HS-27A (cell line): ENCODE measurements around the gene CTNNAL1.
A peak's percentile ranks its signal among the peaks of the same experiment; 100 is the strongest.

ENCODE experiments used
- DNase-seq: peaks from one replicate; pipeline ENCODE4 v3.0.0-alpha.2; 2012; ENCODE audit warnings: low read depth, missing footprints

Gene CTNNAL1

DNA sequence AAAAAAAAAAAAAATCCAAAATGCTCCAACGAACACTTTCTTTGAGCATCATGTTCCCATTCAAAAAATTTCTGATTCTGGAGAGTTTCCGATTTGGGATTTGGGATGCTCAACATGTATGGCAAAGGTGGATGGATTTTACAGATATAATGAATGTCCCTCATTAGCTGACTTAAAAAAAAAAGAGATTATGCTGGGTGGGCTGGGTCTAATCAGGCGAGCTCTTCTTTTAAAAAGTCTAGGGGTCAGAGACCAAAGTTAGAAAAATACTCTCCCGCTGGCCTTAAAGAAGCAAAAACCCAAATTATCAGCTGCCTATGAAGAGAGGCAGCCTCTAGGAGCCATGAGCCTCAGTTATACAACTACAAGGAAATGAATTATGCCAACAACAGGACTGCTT lies 15.2 kb upstream of the CTNNAL1 start:
- DNase-seq: no peak

DNA sequence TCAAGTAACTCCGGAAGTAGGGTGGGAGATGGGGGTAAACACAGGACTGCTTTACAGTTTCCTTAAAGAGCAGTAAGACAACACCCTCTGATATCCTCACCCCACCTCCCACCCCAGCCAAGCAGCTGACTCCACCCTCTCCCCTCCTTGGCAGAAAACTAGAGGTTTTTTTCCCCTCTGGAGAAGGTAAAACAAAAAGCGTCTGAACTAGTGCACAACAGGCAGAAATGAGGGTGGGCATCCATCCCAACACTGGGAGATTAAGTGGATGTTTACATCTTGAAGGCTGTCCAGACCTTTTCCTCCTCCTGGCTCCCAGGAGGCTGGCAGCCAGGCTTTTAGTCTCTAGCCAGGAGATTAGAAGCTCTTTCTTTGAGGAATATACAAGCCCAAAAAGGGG lies 13.9 kb upstream of the CTNNAL1 start:
- no peak for DNase-seq

DNA sequence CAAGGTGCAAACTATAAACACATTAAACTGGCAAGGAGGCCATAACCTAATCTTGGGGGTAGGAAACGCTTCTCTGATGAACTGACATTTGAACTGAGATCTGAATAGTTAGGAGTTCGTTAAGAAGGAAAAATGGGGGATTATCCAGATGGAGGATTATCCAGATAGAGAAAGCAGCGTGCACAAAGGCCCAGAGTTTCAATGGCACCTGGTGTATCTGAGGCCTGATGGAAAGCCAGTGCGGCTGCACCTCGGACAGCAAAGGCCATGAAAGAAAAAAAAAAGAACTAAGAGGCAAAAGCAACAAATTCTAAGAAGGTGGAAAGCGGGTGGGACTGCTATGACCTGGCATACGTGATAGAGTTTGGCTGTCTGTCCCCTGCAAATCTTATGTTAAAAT lies 13.0 kb upstream of the CTNNAL1 start:
- DNase-seq: no peak

DNA sequence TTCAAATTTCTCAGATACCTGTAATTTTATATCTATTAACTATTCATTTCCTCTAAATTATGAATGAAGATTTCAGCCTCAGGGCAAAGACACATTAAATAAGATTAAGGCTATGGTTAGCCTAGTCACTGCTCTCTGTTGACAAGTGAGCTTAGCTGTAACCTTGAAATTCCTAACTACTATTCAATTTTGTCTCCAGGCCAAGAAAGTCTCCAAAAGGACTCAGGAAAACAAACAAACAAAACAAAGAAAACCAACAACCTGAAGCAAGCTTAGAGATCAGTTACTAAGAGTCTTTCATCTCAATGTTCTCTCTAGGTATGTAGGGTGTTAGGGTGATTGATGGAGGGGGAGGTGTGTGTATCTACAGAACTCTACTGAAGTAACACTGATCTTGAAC lies 9.6 kb upstream of the CTNNAL1 start:
- DNase-seq: no peak

DNA sequence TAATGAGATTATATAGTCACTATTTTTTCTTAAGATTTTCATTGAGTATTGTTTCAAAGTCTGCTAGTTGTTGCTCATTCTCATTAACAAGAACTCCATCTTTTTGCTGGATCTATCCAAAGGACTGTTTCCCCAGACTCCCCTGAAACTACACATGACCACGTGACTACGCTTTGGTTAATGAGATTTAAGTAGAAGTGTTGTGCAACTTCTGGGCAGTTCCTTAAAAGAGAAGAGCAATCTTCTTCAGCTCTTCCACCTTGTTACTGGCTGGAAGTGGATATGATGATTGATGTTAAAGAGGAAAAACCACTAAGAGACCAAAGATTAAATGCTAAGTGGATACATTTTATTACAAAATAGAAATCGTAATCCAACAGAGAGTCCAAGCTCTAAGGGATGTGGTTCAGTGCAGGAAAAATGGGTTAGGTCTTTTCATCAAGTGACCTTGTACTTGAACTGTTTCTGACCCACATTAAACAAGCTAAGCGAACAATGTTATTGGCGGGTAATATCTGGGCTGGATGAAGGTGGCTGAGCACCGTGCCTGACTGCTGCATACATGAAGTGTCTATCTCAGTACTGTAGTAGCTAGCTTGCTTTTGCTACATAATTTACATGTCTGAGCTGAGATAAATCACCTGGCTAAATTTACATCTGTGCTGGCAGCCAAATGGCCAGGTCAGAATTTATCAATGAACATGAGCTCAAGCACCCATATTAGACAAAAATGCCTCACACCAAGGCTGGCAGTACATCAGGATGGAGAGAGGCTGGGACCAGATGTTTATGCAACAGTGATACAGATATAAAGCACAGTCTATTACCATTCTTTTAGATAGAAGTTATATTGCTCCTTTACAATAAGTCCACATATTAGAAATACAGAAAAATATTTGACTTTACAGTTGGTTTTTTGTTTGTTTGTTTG lies 7.5 kb upstream of the CTNNAL1 start:
- DNase-seq: no peak

DNA sequence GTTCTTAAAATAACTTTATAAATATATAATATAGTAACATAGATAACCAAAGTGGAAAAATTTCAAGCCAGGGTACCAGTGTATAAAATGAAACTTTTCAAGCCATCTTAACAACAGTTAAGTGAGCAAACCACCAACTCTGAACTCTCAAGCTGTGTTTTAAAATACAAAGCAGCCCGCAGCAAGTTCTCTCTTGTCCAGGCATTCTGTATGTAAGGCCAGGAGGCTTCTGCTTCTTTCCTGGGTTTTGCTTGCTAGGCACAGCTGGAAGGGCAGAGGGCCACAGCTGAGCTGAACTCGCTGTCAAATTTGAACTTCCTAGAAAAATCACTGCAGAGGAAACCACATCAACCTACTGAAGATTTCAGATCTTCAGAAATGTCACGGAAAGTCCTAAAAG lies 6.8 kb upstream of the CTNNAL1 start:
- DNase-seq: no peak

DNA sequence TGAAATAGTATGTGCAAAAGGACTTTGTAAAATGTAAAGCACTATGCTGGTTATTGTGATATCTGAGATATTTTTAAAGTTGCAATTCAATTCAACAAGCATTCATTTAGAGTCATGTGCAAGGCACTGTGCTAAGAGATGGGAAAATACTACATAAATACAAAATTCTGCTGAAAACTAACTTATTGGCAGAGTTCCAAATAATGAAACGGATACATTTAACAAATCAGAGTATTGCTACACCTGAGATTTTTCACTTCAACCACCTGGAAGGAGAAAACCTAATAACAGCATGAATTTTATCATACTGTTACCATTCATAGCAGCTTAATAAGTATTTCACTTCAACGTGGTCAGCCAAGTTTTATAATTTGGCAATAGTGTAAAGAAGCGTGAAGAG lies 6.1 kb upstream of the CTNNAL1 start:
- no peak for DNase-seq

DNA sequence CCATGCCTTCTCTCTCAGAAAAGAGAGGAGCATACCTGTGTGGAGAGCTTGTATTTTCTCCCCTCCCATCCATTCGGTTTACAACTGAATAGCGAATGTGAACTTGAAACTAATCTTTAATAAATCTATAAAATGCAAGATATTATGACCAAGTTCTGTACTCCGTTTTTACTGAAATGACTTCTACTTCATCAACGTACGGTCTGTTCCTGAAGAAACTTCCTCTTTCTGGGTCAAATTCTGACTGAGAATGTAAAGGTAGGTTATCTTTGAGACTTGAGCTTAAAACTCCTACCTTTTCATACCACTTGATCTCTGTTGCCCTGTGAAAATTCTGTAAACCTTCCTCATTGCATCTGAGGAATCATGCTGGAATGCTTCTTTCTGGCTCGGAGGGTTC lies 4.2 kb upstream of the CTNNAL1 start:
- DNase-seq: no peak

DNA sequence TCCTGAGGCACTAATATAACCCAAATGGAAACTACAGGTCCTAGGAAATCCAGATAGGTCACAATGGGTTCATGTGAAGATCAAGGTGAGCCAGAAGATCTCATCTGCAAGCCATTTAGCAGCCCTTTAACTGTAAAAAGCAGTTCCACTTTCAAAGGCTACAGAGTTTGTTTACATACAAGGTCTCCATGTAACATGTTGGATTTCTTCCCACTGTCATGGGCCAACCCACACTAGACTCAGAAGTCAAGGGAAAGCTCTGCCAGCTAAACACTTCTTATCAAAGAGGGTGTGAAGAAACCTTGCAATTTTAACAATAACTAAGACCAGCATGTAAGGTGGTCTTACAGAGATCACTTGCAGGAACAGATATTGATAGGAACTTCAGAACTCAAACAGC lies 3.8 kb upstream of the CTNNAL1 start:
- no peak for DNase-seq

DNA sequence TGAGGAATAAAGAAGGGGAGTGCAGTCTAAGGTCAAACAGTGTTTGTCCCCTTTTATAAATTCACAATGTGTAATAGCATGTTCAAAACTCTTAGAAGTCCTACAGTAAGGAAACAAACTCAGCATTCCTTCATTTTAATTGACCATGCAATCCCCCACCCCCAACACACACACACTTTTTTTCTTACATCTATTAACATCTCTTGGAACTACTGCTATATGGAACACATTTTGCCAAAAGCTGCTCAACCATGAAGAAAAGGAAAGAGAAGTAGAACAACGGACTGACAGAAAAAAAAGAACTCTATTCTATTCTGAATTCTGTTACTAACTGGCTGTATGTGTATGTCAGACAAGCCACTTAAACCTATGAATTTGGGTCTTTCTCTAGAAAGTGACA lies 2.8 kb upstream of the CTNNAL1 start:
- no peak for DNase-seq

DNA sequence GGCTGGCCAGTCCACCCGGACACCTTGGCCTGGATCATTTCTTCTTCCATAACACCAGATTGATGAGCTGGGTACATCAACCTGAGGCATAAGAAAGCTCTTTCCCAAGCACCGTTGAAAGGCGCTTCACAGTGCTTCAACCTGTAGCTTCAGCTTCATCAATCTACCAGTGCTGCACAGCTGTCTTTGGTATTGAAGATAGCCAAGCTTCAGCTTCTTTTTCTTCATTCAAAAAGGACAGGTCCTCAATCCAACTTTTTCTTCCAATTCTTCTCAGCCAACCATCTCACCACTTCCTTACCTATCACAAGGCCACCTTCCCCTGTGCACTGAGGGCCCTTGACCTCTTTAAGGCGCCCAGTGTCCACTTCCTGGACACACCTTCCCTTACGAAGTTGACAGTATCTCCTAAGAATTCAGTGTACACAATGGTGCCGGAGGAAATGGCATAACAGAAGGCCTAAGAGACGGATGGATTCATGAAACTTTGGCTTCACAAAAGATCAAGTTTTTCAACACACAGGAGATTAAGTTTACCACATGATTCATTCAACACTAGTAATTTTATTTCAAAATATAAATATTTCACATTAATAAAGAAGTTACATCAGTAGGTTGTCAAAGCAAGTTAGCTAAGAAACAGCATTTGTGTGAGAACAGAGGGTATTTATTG lies 1.4 kb upstream of the CTNNAL1 start:
- DNase-seq: no peak

DNA sequence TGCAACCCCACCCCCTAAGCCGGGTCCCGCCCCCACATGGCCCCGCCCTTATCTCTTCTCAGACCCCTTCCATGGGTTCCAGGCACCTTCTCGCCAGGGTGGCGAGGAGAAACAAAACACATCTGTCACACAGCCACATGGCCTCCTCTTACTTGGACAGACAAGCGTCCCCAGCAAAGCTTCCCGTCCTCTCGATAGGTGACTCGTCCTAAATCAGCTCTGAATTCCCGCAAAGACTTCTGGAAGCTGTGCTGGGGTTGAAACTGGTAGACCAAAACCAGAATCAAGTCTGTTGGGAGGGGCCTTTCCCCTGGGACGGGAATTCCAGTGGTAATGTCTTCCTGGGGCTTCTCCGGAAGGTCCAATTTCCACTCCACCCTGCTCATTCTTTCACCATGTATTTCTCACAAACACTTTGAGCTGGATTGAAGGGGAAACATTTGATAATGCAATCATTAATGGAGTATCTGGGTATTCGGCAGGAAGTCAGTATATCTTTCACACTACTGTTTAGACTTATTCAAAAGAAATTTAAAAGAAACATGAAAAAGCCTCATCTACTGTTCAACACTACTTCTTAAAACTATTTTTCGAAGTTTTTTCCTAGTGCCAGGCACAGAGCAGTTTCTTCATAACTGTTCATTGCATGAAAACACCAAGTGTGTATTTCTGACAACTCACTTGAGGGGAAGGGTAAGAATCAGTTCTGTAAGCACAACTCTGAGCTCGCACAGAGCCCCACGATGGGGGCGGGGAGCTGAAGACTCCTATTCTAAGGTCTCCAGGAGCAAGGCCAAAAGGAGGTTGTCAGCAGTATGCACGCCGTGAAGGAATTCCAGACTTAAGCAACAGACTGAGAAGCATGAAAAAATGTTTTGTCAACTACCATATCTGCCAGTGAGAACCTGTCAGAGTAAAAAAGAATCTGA lies 644 bp upstream of the CTNNAL1 start:
- no peak for DNase-seq

DNA sequence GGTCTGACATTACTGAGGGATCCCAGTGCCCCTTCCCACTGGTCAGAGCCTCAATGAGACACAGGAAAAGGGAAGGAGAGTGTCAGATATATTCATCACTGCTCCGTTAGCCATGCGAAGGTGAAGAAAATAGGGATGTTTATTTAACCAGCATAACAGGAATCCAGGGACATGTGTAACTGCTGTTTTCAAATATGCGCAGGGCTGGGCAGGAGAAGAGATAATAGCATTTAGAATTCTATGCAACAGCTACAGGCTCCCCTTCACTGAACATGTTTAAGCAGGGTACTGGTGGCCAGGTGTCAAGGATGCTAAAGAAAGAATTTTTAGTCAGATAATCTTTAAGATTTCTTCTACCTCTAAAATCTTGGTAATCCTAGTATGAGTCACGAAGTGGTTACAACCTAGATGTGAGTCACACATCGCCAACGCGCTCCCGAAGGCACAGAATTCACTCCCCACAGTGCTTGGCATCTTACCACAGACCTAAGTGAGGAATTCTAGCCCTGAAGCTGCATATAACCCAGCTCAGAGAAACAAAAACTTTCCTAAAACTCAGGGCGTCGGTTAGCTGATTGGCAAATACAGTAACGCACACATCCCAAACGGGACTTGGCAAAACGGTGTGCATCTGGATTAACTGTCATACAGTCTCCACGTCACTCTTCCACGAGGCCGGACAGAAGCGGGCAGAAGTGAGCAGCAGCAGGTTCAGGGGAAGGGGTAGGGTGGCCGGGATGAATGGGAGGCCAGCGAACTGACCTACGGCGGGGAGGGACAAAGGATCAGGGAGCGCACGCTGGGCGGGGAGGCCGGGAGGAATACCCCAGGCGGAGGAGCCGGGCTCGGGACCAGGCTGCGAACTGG lies 1.1 kb downstream of the CTNNAL1 start:
- peak; percentile 94 for DNase-seq

DNA sequence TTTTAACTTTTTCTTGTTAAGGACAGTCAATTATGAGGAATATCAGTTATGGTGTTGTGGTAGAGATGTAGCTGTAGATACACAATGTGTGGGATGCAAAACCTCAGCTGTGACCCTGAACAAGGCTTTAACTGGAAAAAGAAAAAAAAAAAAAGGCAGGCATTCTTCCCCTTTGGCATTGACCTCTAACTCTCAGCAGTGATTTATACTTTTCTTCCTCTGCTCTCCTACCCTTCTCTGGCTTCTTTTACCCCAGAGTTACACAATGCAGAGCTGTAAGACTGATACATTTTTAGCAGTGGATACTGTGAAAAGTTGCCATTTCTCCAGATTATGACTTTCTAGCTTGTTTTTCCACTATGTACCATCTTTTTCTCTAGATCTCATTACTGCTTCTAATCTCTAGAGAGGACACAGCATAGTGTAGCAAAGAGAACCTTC lies 2.0 kb downstream of the CTNNAL1 start:
- DNase-seq: no peak

DNA sequence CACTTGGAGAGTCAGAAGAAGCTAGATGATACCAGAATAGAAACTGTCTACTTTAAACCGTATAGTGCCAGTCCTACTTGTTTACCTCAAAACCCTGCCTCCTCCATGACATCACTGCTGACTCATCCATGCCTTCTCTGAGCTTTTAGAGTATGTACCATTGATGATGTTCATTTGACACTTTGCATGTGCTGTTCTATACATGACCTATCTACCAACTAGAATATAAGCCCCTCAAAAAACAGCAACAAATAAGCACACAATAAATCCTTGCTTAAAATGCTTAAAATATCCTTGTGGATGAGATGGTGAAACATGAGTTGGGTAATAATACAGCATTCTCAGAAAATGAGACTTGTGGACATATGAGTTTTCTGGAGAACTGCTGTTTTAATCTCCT lies 2.6 kb downstream of the CTNNAL1 start:
- DNase-seq: no peak

DNA sequence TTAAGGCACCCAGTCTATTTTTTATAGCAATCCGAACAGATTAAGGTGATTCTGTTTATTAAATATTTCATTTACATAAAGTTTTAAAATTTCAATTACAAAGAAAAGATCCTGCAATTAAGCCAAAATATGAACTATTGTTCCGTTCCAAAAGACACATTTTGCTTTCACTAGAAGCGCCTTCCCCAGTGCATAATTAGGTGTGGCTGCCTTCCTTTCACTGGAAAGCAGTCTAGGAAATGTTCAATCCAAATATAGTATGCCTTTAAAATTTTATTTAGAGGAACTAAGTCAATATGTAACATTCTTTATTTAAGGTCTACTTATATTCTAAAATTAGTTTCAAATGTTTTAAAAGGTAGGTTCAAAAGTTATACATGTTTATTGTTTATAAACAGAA lies 7.6 kb downstream of the CTNNAL1 start:
- DNase-seq: no peak

DNA sequence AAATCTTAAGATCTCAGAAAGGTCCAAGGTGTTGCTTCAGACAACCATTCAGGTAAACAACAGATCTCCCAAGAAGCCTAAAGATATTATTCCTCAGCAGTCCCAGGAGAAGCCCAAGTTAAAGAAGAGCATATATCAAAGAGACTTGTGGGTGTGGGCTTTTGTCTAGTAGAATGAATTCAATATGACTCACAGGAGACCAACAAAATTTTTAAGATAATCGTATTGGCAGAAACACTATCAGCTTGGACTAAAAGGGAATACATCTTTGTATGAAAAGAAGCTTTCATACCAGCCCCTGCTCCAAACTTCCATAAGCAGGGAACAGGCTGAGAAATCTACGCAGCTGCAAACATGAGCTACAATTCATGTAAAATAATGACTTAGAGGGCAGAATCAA lies 10.2 kb downstream of the CTNNAL1 start:
- DNase-seq: no peak

DNA sequence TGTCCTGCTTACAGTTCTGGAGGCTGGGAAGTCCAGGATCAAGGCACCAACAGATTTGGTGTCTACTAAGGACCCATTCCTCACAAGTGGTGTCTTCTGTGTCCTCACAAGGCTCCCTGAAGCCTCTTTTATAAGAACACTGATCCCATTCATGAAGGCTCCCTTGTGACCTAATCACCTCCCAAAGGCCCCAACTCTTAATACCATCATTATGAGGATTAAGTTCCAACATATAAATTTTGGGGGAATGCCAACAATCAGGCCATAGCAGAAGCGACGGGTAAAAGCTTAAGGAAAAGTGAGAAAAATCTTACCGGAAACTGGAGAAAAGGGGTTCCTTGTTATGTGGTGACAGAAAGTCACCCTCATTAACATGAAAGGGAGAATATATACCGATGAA lies 11.2 kb downstream of the CTNNAL1 start:
- no peak for DNase-seq

DNA sequence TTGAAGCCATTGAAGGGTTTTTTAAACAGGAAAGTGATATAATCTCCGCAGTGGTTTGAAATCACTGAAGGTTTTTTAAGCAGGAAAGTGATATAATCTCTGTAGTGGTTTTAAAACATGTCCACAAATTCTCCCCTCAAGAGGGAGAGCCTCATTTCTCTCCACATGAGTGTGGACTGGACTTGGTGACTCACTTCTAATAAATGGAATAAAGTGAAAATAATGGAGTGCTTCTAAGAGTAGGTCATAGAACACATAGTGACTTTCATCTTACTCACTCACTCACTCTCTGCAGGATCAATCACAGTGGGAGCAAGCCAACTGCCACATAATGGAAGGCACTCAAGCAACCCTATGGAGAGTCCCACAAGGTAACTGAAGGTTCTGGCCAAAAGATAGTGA lies 12.0 kb downstream of the CTNNAL1 start:
- peak; percentile 73 for DNase-seq

DNA sequence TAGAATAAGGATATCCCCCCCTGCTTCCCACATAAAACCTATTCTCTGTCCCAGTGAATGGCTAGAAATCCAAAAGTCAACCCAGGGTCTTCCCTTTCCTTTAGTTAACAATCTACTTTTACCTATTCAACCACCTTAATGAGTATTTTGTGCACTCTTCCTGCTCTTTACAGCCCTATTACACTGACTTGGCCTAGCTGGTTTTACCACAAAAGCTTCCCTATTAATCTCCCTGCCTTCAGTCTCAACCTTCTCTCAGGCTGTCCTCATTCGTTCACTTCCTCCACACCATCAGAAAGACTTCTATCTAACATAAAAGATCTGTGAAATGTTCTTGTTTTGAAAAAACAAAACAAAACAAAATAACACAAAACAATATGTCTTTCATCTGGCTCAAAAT lies 16.2 kb downstream of the CTNNAL1 start:
- no peak for DNase-seq

DNA sequence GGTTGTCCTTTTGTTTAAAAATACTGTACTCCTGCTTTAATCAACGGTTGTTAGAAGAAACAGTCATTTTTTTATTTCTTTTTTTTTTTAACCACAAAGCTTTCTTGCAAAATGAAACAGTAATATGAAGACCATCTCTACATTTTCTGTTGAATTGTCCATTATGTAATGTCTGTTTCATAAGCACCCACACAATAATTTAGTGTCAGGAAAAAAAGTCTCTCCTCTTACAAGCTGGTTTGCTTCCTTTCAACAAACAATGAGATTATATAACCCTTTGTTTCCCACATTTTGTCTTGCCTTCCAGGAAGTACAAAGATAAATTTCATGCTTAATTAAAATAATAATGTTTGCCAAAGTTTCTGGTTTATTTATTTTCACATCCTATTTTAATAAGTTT lies 16.7 kb downstream of the CTNNAL1 start:
- DNase-seq: no peak

DNA sequence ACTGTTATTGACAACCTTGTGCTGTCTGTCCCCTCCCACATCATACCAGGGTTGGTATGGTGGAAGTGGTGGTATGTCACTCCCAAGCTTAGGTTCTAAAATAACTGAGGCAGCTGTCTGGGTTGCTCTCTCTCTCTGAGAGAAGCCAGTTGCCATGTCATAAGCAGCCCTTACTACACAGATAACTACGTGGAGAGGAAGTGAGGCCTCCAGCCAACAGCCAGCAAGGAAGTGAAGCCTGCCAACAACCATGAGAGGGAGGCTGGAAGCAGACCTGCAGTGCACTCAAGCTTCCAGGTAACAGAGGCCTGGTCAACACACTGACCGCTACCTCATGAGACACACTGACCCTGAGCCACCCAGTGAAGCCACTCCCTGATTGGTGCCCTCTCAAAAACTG lies 18.6 kb downstream of the CTNNAL1 start:
- DNase-seq: no peak
